ENCODE measurements around the gene KRT77.

Gene KRT77

GRCh38 chr12:52721838-52722470 lies 18.6 kb upstream of the KRT77 start:
- no peak overlapping the region for H3K27ac Mint-ChIP-seq
- TF ChIP-seq CTCF (IDR thresholded peaks at IDR 0.05): no peak
- no peak for DNase-seq
- H3K4me3 Mint-ChIP-seq: no peak overlapping the region
- peaks cover 16% of the 10 kb centered on the region for H3K27me3 Mint-ChIP-seq (ENCODE audit: low read depth, poor library complexity)
- H3K9me3 Mint-ChIP-seq: no peaks in the 10 kb centered on the region
- H3K36me3 Mint-ChIP-seq (ENCODE audit: low read depth): no peaks in the 10 kb centered on the region
- no peaks in the 10 kb centered on the region for H3K4me1 Mint-ChIP-seq

DNA sequence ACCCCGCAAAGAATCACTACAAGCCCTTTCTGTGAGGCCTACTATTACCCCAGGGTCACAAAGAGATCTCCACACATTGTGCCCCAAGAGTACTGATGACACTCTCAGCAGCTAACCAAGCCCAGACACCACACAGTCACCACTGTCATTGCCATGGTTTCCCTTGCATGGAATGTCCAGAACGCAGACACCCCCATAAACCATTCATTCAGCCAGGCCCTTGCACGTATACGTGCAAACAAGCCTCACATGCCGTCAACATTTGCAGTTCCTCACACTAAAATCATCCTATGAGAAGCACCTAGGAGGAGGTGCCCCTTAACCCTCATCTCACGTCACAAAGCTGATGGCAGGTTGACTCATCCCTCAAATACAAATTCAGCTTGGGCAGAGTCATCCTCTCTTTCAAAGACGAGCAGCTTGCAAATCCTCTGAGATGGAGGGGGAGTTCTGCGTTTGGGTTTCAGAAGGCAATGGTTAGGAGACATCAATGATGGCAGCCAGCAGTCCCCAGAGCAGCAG lies 17.1 kb upstream of the KRT77 start:
- no peak overlapping the region for H3K27ac Mint-ChIP-seq
- peaks cover 28% of the 10 kb centered on the region for H3K27me3 Mint-ChIP-seq (ENCODE audit: low read depth, poor library complexity)
- no peaks in the 10 kb centered on the region for H3K4me1 Mint-ChIP-seq
- no peaks in the 10 kb centered on the region for H3K36me3 Mint-ChIP-seq (ENCODE audit: low read depth)
- no peaks in the 10 kb centered on the region for H3K9me3 Mint-ChIP-seq
- TF ChIP-seq CTCF (IDR thresholded peaks at IDR 0.05): no peak
- no peak overlapping the region for H3K4me3 Mint-ChIP-seq
- DNase-seq: no peak

- Mint-ChIP-seq H3K27me3 (ENCODE audit: low read depth, poor library complexity) (peaks cover 43% of the 10 kb centered on the region), H3K4me3 (no peak overlapping the region), H3K27ac (no peak overlapping the region), H3K9me3 (no peaks in the 10 kb centered on the region), H3K36me3 (ENCODE audit: low read depth) (no peaks in the 10 kb centered on the region), H3K4me1 (peaks cover 12% of the 10 kb centered on the region)
- TF ChIP-seq CTCF (IDR thresholded peaks at IDR 0.05): no peak
- DNase-seq: no peak
Observed at GRCh38 chr12:52716061-52716460, 12.7 kb upstream of the KRT77 start.

DNA sequence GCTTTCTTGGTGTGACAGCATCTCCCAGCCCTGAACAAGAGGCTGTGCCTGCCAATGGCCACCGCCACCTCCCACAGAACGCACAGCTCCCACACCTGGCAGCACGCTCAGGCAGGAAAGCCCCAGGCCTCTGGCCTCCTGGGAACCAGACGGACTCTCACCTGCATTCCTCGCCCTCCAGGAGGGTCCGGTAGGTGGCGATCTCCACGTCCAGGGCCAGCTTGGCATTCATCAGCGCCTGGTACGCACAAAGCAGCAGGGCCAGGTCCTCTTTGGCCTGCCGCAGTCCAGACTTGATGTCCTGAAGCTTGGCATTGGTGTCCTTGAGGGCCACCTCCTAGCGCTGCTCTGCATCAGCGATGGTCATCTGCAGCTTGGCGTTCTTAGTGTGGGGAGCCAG lies 12.1 kb upstream of the KRT77 start:
- Mint-ChIP-seq H3K4me3 (peak overlapping the region; percentile 66), H3K36me3 (ENCODE audit: low read depth) (no peaks in the 10 kb centered on the region), H3K9me3 (no peaks in the 10 kb centered on the region), H3K27me3 (ENCODE audit: low read depth, poor library complexity) (peaks cover 43% of the 10 kb centered on the region), H3K4me1 (peaks cover 17% of the 10 kb centered on the region), H3K27ac (no peak overlapping the region)
- TF ChIP-seq CTCF (IDR thresholded peaks at IDR 0.05): peak; percentile 12
- DNase-seq: peak; percentile 14

DNA sequence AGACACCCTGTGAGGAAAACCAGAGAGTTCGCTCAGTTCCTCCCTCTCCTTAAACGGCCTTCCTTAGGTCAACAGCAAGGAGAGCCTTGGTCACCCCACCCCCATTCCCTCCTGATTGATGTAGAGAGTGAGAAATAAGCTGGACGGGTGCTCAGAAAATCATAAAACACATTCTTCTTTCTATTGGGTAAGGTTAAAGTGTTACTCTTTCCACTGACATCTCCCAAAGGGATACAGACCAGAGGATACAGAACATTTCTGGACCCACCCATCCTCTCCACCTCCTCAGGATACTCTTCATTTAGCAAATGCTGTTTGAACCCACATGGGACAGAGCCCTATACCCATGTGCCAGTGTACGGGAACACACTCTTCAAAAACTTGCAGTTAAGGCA lies 11.6 kb upstream of the KRT77 start:
- no peaks in the 10 kb centered on the region for H3K36me3 Mint-ChIP-seq (ENCODE audit: low read depth)
- DNase-seq: no peak
- no peak for TF ChIP-seq CTCF (IDR thresholded peaks at IDR 0.05)
- peaks cover 43% of the 10 kb centered on the region for H3K27me3 Mint-ChIP-seq (ENCODE audit: low read depth, poor library complexity)
- H3K27ac Mint-ChIP-seq: no peak overlapping the region
- peak overlapping the region; percentile 66 for H3K4me3 Mint-ChIP-seq
- peaks cover 22% of the 10 kb centered on the region for H3K4me1 Mint-ChIP-seq
- H3K9me3 Mint-ChIP-seq: no peaks in the 10 kb centered on the region
